ENCODE measurements around the gene OR52H1. TPM values are rescaled to one million over a fixed set of nuclear protein-coding genes. Genes with fewer than 3 reads are reported as not detected.

OR52H1 gene
- total RNA-seq, 1 donor from 2014 or later = not detected

- no peak for ATAC-seq
- DNase-seq = no peak
- intact Hi-C loops (cut with micrococcal nuclease) = no loop called here
Observed at GRCh38 chr11:5541427-5541826, 6.9 kb downstream of the OR52H1 start.

- ATAC-seq = no peak
- no peak for DNase-seq
- intact Hi-C loops (cut with micrococcal nuclease) = no loop called here
Observed at GRCh38 chr11:5536482-5536881, 11.9 kb downstream of the OR52H1 start.

- intact Hi-C loops (cut with micrococcal nuclease) = no loop called here
- ATAC-seq (no peak), DNase-seq (no peak)
Observed at GRCh38 chr11:5534046-5534445, 14.3 kb downstream of the OR52H1 start.

GRCh38 chr11:5531053-5531831, 17.1 kb downstream of the OR52H1 start:
- intact Hi-C loops (cut with micrococcal nuclease) = no loop called here
- ATAC-seq (no peak), DNase-seq (no peak)

- ATAC-seq (no peak), DNase-seq (no peak)
- intact Hi-C loops (cut with micrococcal nuclease) = no loop called here
Observed at GRCh38 chr11:5528495-5528894, 19.8 kb downstream of the OR52H1 start.

- intact Hi-C loops (cut with micrococcal nuclease) = no loop called here
- no peak for ATAC-seq
Observed at GRCh38 chr11:5527716-5528115, 20.6 kb downstream of the OR52H1 start.

GRCh38 chr11:5524756-5525155, 23.6 kb downstream of the OR52H1 start:
- intact Hi-C loops (cut with micrococcal nuclease) = no loop called here
- DNase-seq = no peak
- no peak for ATAC-seq

More at GRCh38 chr11:5527716-5528115, 20.6 kb downstream of the OR52H1 start:
- DNase-seq = no peak

- DNase-seq = no peak
- intact Hi-C loops (cut with micrococcal nuclease) = no loop called here
- ATAC-seq = no peak
Observed at GRCh38 chr11:5522308-5522707, 26.0 kb downstream of the OR52H1 start.

- intact Hi-C loops (cut with micrococcal nuclease) = no loop called here
Observed at GRCh38 chr11:5521540-5521939, 26.8 kb downstream of the OR52H1 start.

GRCh38 chr11:5516599-5516998, 31.7 kb downstream of the OR52H1 start, which contains the start of gene UBQLNL:
Gene UBQLNL, minus strand, starts transcription at chr11:5516699. Its CDS starts 258 bp downstream, at chr11:5516441.
- ATAC-seq (no peak), DNase-seq (no peak)
- intact Hi-C loops (cut with micrococcal nuclease) = no loop called here

More at GRCh38 chr11:5521540-5521939, 26.8 kb downstream of the OR52H1 start:
- DNase-seq (no peak), ATAC-seq (no peak)

- ATAC-seq (no peak), DNase-seq (no peak)
- intact Hi-C loops (cut with micrococcal nuclease) = no loop called here
Observed at GRCh38 chr11:5514841-5515240, 33.5 kb downstream of the OR52H1 start.

- no peak for DNase-seq
- intact Hi-C loops (cut with micrococcal nuclease) = no loop called here
- no peak for ATAC-seq
Observed at GRCh38 chr11:5509803-5510202, 38.5 kb downstream of the OR52H1 start, which contains the start of gene UBQLN3. Gene UBQLN3, minus strand, starts transcription at chr11:5509957. Its CDS starts 399 bp downstream, at chr11:5509558.

GRCh38 chr11:5508605-5509004, 39.7 kb downstream of the OR52H1 start:
- no peak for DNase-seq

GRCh38 chr11:5507933-5508305, 40.4 kb downstream of the OR52H1 start:
- ATAC-seq (no peak), DNase-seq (no peak)
- intact Hi-C loops (cut with micrococcal nuclease) = no loop called here

More at GRCh38 chr11:5508605-5509004, 39.7 kb downstream of the OR52H1 start:
- no peak for ATAC-seq
- intact Hi-C loops (cut with micrococcal nuclease) = no loop called here

GRCh38 chr11:5507177-5507932, 41.0 kb downstream of the OR52H1 start:
- DNase-seq = no peak
- ATAC-seq = no peak
- intact Hi-C loops (cut with micrococcal nuclease) = no loop called here

- intact Hi-C loops (cut with micrococcal nuclease) = no loop called here
- DNase-seq (no peak), ATAC-seq (no peak)
Observed at GRCh38 chr11:5505363-5506048, 42.8 kb downstream of the OR52H1 start.

GRCh38 chr11:5504403-5504921, 43.9 kb downstream of the OR52H1 start:
- ATAC-seq (no peak), DNase-seq (no peak)
- intact Hi-C loops (cut with micrococcal nuclease) = no loop called here

- no peak for DNase-seq
- intact Hi-C loops (cut with micrococcal nuclease) = no loop called here
- ATAC-seq = no peak
Observed at GRCh38 chr11:5500393-5500801, 47.9 kb downstream of the OR52H1 start.

- ATAC-seq = no peak
- no peak for DNase-seq
- intact Hi-C loops (cut with micrococcal nuclease) = no loop called here
Observed at GRCh38 chr11:5499671-5500070, 48.7 kb downstream of the OR52H1 start.
